GM12891 (cell line): ENCODE data around the gene PSG2.
"Not testable (repeated sequence)": the region's sequence is repeated elsewhere in the genome, so short reads cannot be mapped to it uniquely, and the experiment has no call there.

Experiments used
- POLR2A ChIP-seq: IDR thresholded peaks from 2 replicates; pipeline ENCODE4 v1.6.1; 2011; ENCODE audit warnings: low read depth, low read length, control low read depth
- POLR2AphosphoS5 ChIP-seq: IDR thresholded peaks from 2 replicates; pipeline ENCODE4 v1.6.1; 2011; ENCODE audit warnings: low read depth, low read length, control low read depth
- SPI1 ChIP-seq: IDR thresholded peaks from 2 replicates; pipeline ENCODE4 v1.6.1; 2011; ENCODE audit warnings: low read depth, low read length, control low read depth
- TAF1 ChIP-seq: IDR thresholded peaks from 2 replicates; pipeline ENCODE4 v1.6.1; 2011; ENCODE audit warnings: low read depth, low read length, control low read depth

DNA sequence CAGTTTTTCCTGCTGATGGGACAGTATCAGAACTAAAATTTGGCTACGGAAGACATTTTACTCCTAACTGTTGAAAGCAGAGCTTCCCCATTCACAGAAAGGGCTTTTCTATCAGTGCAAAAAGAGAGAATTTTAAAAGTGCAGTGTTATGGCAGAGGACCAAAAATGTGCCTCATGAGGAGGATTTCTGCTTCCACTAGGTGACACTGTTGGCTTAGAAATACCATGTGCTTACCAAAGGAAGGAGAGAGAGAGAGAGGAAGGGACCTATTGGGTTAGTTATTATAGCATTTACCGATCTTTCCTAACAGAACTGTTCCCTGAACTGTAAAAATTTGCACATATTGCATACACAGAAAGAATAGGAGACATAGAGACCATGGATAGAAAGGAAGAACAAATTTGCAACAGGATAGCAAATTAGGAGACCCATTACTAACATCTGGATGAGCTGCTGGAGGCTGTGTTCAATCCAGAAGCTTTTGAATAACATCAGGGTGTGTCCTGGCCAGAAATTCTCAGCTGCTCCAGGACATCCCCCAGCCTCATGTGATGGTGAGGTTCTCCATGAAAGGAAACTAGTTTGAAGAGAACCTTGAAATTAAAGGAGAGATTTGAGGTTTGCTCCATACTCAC is 21.8 kb upstream of the PSG2 start:
- TF ChIP-seq POLR2AphosphoS5, TAF1, POLR2A, SPI1: not testable (repeated sequence)
